Testis (tissue), 3 donors: ENCODE data around the gene RAD9A. TPM values are rescaled to one million over a fixed set of nuclear protein-coding genes. Genes with fewer than 3 reads are reported as not detected.

Experiments used
- DNase-seq: peaks from one replicate; pipeline ENCODE4 v3.0.0-alpha.2; 2019
- H3K27ac ChIP-seq, 2 donors: fragments of 200-600 bp; sonication (generic); one replicate each; pipeline ENCODE4 v1.5.1; 2019
- H3K27me3 ChIP-seq: fragments of 200-600 bp; sonication (generic); one replicate; pipeline ENCODE4 v1.5.1; 2019
- H3K36me3 ChIP-seq: fragments of 200-600 bp; sonication (generic); one replicate; pipeline ENCODE4 v1.5.1; 2017; ENCODE audit warnings: low read depth; ENCODE audit errors: missing control alignments
- H3K4me1 ChIP-seq: fragments of 200-600 bp; sonication (generic); one replicate; pipeline ENCODE4 v1.5.1; 2019
- H3K4me3 ChIP-seq, 2 donors: fragments of 200-600 bp; sonication (generic); one replicate each; pipeline ENCODE4 v1.5.1; 2017 to 2019
- H3K9me3 ChIP-seq: fragments of 200-600 bp; sonication (generic); one replicate; pipeline ENCODE4 v1.5.1; 2017
- POLR2A ChIP-seq: fragments of 450-650 bp; IDR thresholded peaks from one replicate; pipeline ENCODE4 v1.6.1; 2017; ENCODE audit warnings: antibody characterized with exemption, mild to moderate bottlenecking, moderate library complexity
- WGBS, 2 donors: methylation state at CpG; one replicate each; pipeline ENCODE4 v1.1.5; 2018; 5-methylcytosine and 5-hydroxymethylcytosine counted together
- intact Hi-C: fragments of 100-400 bp; cut with DNase I; formaldehyde crosslinking; loops from one replicate; pipeline ENCODE4 v1.15.1; 2023; ENCODE audit warnings: low total_unique reads
- polyA plus RNA-seq: library from polyadenylated mRNA; stranded (reverse); fragments of 350-450 nt; fragmentation: Illumina TruSeq; extraction: RNeasy Lipid Tissue Mini Kit (QIAGEN cat#74804); gene quantifications from one replicate; pipeline ENCODE4 v1.2.3, GENCODE V29; 2014; ENCODE audit warnings: low read depth, low replicate concordance; ENCODE audit not compliant: insufficient read depth
- total RNA-seq, 2 donors: library from RNA; depleted of rRNA; stranded (reverse); fragments of >200 nt; gene quantifications; one replicate each; pipeline ENCODE4 v1.2.3, GENCODE V29; 2016
- TF ChIP-seq, protein P1 (sequence below), 3 experiments: fragments of 450-650 bp in 2 of 3; fragments of 200-600 bp in 1 of 3; sonication (generic) in 1 of 3; IDR thresholded peaks; one replicate each; pipeline ENCODE4 v1.5.1; 2016 to 2019; ENCODE audit warnings: antibody characterized with exemption in 3 of 3, mild to moderate bottlenecking in 2 of 3, moderate library complexity in 1 of 3

RAD9A gene
- total and polyA plus RNA-seq, 3 donors from 2014 or later = 25.7 to 46.2 (median 35.8) TPM

DNA sequence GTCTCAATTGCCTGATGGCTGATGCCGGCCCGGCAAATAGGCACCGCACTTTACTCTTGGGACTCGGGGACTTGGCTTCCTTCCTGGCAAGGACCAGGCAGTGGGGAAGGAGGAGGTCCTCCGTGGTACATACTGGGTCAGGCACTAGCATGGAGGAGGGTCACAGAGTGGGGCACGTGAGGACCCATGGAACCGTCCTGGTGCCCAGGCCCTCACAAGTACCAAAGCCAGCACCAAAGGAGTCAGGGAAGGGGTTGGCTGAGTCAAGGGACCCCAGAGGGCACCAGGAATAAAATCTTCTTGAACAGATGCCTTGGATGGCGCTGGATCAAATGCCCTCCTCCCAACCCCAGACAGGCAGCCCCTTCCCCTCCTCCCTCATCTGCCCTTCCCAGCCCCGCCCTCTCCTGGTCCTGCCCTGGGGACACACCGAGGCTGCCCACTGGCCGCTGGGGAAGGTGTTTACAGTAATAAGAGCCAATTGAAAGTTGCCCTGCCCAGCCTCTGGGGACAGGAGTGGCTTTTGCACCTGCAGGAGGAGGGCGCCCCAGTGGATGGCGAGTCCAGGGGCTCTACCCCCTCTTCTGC lies 18.1 kb downstream of the RAD9A start:
- WGBS, 2 donors = 50 to 51% methylated on average over 10 to 13 of the region's 13 CpGs
- TF ChIP-seq, protein P1, sequence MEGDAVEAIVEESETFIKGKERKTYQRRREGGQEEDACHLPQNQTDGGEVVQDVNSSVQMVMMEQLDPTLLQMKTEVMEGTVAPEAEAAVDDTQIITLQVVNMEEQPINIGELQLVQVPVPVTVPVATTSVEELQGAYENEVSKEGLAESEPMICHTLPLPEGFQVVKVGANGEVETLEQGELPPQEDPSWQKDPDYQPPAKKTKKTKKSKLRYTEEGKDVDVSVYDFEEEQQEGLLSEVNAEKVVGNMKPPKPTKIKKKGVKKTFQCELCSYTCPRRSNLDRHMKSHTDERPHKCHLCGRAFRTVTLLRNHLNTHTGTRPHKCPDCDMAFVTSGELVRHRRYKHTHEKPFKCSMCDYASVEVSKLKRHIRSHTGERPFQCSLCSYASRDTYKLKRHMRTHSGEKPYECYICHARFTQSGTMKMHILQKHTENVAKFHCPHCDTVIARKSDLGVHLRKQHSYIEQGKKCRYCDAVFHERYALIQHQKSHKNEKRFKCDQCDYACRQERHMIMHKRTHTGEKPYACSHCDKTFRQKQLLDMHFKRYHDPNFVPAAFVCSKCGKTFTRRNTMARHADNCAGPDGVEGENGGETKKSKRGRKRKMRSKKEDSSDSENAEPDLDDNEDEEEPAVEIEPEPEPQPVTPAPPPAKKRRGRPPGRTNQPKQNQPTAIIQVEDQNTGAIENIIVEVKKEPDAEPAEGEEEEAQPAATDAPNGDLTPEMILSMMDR (IDR thresholded peaks at IDR 0.05) = no peak
- no peak for TF ChIP-seq POLR2A

DNA sequence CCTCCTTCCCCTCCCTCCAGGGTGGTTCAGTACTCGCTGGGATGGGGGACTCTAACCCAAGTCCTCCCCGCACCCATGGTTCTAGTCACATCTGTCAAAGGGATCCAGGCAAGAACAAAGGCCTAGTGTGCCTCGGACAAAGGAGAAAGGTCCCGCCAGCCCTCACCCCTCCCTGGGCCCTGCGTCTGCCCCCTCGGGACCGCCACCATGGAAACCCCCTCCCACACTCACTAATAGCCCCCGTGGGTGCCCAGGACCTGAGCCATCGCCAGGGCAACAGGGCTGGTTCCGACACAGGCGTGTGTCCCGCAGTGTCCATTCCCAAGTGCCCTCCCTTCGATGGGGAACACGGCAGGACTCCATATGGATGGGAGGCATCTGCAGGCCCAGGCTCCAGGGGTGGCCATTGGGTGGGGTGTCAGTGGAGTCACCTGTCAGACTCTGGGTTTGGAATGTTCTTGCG lies 18.6 kb downstream of the RAD9A start:
- TF ChIP-seq POLR2A = no peak
- TF ChIP-seq, protein P1 (IDR thresholded peaks at IDR 0.05) = no peak
- no peaks in the 10 kb centered on the region for H3K27me3 ChIP-seq
- H3K9me3 ChIP-seq = no peaks in the 10 kb centered on the region
- no peak overlapping the region for H3K4me3 ChIP-seq
- WGBS, 2 donors = 64 to 72% methylated on average over 3 to 13 of the region's 15 CpGs
- no peak overlapping the region for H3K27ac ChIP-seq
- intact Hi-C loops = no loop called here
- no peak for DNase-seq
- H3K36me3 ChIP-seq = no peaks in the 10 kb centered on the region
- H3K4me1 ChIP-seq = peaks cover 7% of the 10 kb centered on the region

More for the DNA sequence above, 18.1 kb downstream of the RAD9A start:
- Histone ChIP-seq H3K4me3 (no peak overlapping the region), H3K4me1 (peaks cover 5% of the 10 kb centered on the region), H3K27me3 (no peaks in the 10 kb centered on the region), H3K36me3 (no peaks in the 10 kb centered on the region), H3K9me3 (no peaks in the 10 kb centered on the region), H3K27ac (no peak overlapping the region)
- no peak for DNase-seq
- intact Hi-C loops = loop anchor here (10.0 kb wide), 1 partner anchor 75 kb away; the partner anchor contains the start of gene AIP

DNA sequence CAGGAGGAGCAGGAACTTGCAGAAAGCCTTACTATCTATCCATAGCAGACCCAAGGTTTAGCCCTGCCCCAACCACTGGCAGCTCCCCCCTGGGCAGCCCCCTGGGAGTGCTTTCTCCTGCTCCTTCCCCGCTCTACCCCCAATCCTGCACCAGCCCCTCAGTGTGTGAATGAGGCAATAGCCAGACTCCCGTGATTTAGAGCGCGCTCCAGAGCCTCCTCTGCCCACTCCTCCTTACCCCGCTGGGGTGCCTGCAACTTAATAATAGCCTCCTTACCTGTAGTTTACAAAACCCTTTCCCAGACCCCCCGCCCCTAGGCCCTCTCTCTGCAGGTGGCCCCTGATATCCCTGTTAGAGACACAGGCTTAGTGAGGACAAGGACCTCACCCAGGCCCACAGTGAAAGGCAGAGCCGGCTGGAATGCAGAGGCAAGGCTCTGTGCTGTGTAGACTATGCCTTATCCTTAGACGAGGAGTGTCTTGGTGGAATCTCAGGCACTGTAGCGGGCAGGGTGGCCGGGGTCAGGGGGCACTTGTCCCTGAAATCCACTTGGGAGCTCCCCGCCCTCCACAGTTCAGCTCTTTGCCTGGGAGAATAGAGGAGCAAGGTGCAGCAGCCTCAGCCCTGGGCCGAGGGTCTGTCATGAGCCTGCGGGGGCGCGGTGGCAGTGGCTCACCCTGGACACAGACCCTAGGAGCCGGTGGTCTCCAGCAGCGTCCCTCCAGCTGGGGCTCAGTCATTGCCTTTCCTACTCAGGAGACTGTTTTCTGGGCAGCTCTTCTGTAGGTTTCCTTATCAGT lies 19.4 kb downstream of the RAD9A start:
- Histone ChIP-seq H3K27ac (no peak overlapping the region), H3K9me3 (no peaks in the 10 kb centered on the region), H3K36me3 (no peaks in the 10 kb centered on the region), H3K4me3 (no peak overlapping the region), H3K27me3 (no peaks in the 10 kb centered on the region), H3K4me1 (peaks cover 7% of the 10 kb centered on the region)
- intact Hi-C loops = no loop called here
- 69 to 78% methylated on average over 11 to 17 of the region's 17 CpGs for WGBS, 2 donors
- no peak for DNase-seq
- no peak for TF ChIP-seq POLR2A
- TF ChIP-seq, protein P1 (IDR thresholded peaks at IDR 0.05) = no peak

DNA sequence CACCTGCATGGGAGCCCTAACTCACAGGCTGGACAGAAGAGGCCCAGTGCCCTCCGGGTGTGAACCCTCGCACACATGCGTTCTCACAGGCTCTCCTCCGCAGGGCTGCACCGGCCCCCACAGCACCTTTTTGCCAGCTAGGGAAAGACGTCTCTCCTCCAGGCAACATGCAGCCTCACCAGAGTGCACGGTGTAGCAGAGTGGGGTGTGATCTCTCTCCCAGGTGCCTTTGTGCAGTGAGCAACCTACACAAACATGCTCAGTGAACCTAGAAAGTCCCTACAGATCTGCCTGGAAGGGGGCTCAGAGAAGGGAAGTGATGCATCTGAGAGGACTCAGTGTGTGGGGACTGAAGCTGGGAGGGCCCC lies 20.0 kb downstream of the RAD9A start:
- Histone ChIP-seq H3K4me1 (peaks cover 7% of the 10 kb centered on the region), H3K9me3 (no peaks in the 10 kb centered on the region), H3K36me3 (no peaks in the 10 kb centered on the region), H3K27ac (no peak overlapping the region), H3K27me3 (no peaks in the 10 kb centered on the region), H3K4me3 (no peak overlapping the region)
- 36 to 47% methylated on average over 7 of the region's 7 CpGs for WGBS, 2 donors
- no peak for DNase-seq
- no peak for TF ChIP-seq POLR2A
- TF ChIP-seq, protein P1 (IDR thresholded peaks at IDR 0.05) = no peak
- intact Hi-C loops = no loop called here
